ENCODE measurements around the gene ZNF175.

Gene ZNF175

GRCh38 chr19:51550848-51551672 is 20.0 kb upstream of the ZNF175 start:
- no peak for DNase-seq

GRCh38 chr19:51551673-51552432 is 19.2 kb upstream of the ZNF175 start:
- DNase-seq = no peak

GRCh38 chr19:51552608-51552995 is 18.5 kb upstream of the ZNF175 start:
- no peak for DNase-seq

- DNase-seq = peak; percentile 53
Measured at GRCh38 chr19:51552996-51553725, 17.9 kb upstream of the ZNF175 start.

- DNase-seq = no peak
Measured at GRCh38 chr19:51559240-51559639, 11.8 kb upstream of the ZNF175 start.

- DNase-seq = no peak
Measured at GRCh38 chr19:51560339-51560738, 10.7 kb upstream of the ZNF175 start.

GRCh38 chr19:51564791-51565190 is 6.3 kb upstream of the ZNF175 start:
- DNase-seq = no peak

- DNase-seq = no peak
Measured at GRCh38 chr19:51565583-51565982, 5.5 kb upstream of the ZNF175 start.

GRCh38 chr19:51566489-51567100 is 4.5 kb upstream of the ZNF175 start:
- DNase-seq = no peak

GRCh38 chr19:51567583-51567982 is 3.5 kb upstream of the ZNF175 start:
- DNase-seq = no peak

- no peak for DNase-seq
Measured at GRCh38 chr19:51568456-51568855, 2.6 kb upstream of the ZNF175 start.

- no peak for DNase-seq
Measured at GRCh38 chr19:51571599-51571998, 516 bp downstream of the ZNF175 start.

GRCh38 chr19:51572410-51572809 is 1.3 kb downstream of the ZNF175 start:
- no peak for DNase-seq

- peak; percentile 32 for DNase-seq
Measured at GRCh38 chr19:51572908-51573307, 1.8 kb downstream of the ZNF175 start.

GRCh38 chr19:51573331-51573730 is 2.2 kb downstream of the ZNF175 start:
- DNase-seq = no peak

- no peak for DNase-seq
Measured at GRCh38 chr19:51576850-51577249, 5.8 kb downstream of the ZNF175 start.

GRCh38 chr19:51586103-51586728 is 15.1 kb downstream of the ZNF175 start:
- DNase-seq = no peak

GRCh38 chr19:51586799-51587198 is 15.7 kb downstream of the ZNF175 start:
- DNase-seq = no peak

- no peak for DNase-seq
Measured at GRCh38 chr19:51587264-51588191, 16.4 kb downstream of the ZNF175 start.

GRCh38 chr19:51589511-51589910 is 18.4 kb downstream of the ZNF175 start:
- no peak for DNase-seq

GRCh38 chr19:51590441-51590840 is 19.4 kb downstream of the ZNF175 start:
- no peak for DNase-seq
